HL-60 (cell line): ENCODE measurements around the gene SLC29A4.

Experiments used
- DNase-seq, 2 experiments: peaks; one replicate each; pipeline ENCODE4 v3.0.0-alpha.2; 2010 to 2020; ENCODE audit warnings: low read depth in 1 of 2, low spot score in 1 of 2
- H3K27ac ChIP-seq: fragments of 250-450 bp; sonication (Bioruptor Pico); replicated peaks from 2 replicates; pipeline ENCODE4 v1.5.1; 2020; ENCODE audit warnings: mild to moderate bottlenecking, moderate library complexity
- H3K27me3 ChIP-seq: fragments of 250-450 bp; sonication (Bioruptor Pico); 2 replicates; pipeline ENCODE4 v1.5.1; 2021; ENCODE audit warnings: mild to moderate bottlenecking, moderate library complexity; ENCODE audit not compliant: insufficient read depth, poor library complexity, severe bottlenecking
- H3K4me3 ChIP-seq: replicated peaks from 2 replicates; pipeline ENCODE4 v1.5.1; 2011; ENCODE audit warnings: mild to moderate bottlenecking, control low read depth, low read length; ENCODE audit not compliant: insufficient read depth
- CTCF ChIP-seq: IDR thresholded peaks from one replicate; pipeline ENCODE4 v1.5.1; 2011; ENCODE audit warnings: low read length, control low read depth, inconsistent platforms; ENCODE audit not compliant: insufficient read depth
- GABPA ChIP-seq: IDR thresholded peaks from 2 replicates; pipeline ENCODE4 v1.6.1; 2012; ENCODE audit warnings: low read depth
- POLR2AphosphoS5 ChIP-seq: IDR thresholded peaks from 2 replicates; pipeline ENCODE4 v1.6.1; 2012; ENCODE audit warnings: low read depth
- REST ChIP-seq: IDR thresholded peaks from 2 replicates; pipeline ENCODE4 v1.6.1; 2012; ENCODE audit warnings: low read depth; ENCODE audit not compliant: insufficient replicate concordance
- SPI1 ChIP-seq: IDR thresholded peaks from 2 replicates; pipeline ENCODE4 v1.6.1; 2012; ENCODE audit warnings: low read depth, mild to moderate bottlenecking, borderline replicate concordance

The SLC29A4 gene

DNA sequence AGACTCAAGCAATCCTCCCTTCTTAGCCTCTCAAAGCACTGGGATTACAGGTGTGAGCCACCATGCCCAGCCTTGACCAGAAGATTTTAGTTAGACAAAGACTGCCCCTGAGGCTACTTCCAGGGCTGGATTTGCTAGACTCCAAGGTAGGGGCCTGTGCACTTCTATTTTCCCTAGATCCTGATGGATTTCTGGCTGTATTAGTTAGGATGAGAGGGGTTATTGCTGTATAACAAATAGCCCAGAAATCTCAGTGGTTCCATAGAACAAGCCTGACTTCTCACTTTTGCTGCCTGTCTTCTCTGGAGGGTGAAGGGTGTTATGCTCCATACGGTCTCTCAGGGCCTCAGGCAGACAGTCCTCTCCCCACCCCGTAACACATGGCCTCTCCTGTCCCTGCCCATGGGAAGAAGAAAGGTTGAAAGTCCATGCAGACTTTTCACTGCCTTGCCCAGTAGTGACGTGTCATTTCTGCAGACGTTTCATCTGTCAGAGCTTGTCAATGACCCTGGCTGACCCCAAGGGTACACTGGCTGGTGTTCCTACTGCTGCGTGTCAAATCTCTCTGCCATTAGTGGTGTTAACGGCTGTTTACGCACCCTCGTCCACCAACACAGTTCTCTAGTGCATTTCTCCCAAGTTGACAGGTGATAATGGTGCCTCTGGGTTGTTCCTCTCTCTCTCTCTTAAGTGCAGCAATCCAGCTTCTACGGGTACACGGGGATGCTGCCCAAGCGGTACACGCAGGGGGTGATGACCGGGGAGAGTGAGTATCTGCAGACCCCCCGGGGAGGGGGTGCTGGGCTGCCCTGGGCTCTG is 11.6 kb downstream of the SLC29A4 start:
- no peak overlapping the region for H3K27ac ChIP-seq
- no peak overlapping the region for H3K4me3 ChIP-seq
- H3K27me3 ChIP-seq, result peaks cover 8% of the 10 kb centered on the region
- no peak for DNase-seq
- TF ChIP-seq SPI1 (no peak), GABPA (no peak), POLR2AphosphoS5 (no peak), REST (no peak)

DNA sequence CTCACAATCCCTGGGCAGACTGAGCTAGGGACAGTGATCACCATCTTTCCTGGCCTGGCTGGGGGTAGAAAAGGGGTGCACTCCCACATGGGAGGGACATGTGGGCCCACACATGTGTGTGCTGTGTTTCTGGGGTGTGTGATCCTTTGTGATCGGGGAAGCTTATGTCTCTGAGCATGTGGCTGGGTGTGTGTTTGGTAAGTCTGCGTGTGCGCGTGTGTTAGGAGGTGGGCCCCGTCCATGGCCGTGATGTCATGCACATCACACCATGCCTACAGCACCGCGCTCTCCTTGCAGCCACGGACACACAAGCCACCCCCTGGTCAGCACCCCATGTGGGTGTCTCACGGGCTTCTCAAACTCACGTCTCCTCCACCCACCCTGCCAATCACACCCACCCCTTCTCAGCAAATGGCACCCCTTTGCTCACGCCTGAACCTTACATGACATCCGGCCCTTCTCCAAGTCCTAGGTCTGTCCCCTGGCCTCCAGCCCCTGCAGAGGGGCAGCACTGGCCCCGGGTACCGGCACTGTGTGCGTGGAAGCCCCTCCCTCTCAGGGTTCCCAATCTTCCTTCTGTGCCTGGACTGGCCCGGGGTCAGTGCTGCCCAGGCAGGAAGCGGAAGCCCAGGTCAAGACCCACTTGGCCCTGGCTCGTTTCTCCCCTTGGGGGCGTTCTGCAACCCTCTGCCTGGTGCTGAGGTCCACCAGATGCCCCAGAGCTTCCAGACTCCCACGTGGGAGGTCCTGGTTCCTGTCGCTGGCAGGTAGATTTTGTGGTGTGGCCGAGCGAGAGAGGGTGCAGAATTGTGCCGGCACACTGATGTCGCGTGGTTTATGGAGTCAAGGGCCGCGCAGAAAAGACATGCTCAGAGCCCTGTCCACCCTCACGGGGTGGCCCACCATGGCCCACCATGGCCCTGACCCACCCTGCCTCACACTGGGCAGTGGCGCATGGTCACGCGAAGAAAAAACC is 12.6 kb downstream of the SLC29A4 start:
- Histone ChIP-seq H3K27ac (no peak overlapping the region), H3K4me3 (no peak overlapping the region), H3K27me3 (peaks cover 8% of the 10 kb centered on the region)
- DNase-seq, result no peak
- no peak for TF ChIP-seq POLR2AphosphoS5
- no peak for TF ChIP-seq GABPA
- no peak for TF ChIP-seq REST

GRCh38 chr7:5296015-5296610 is 13.4 kb downstream of the SLC29A4 start:
- Histone ChIP-seq H3K27me3 (peaks cover 11% of the 10 kb centered on the region), H3K27ac (no peak overlapping the region), H3K4me3 (no peak overlapping the region)
- TF ChIP-seq REST (no peak), SPI1 (no peak), POLR2AphosphoS5 (no peak), CTCF (no peak), GABPA (no peak)
- DNase-seq, result no peak
